K562 (cell line): ENCODE data around the gene SOX8. TPM values are rescaled to one million over a fixed set of nuclear protein-coding genes. Genes with fewer than 3 reads are reported as not detected.

Experiments used
- ARID2 ChIP-seq: fragments of 450-650 bp; IDR thresholded peaks from 2 replicates; pipeline ENCODE4 v1.6.1; 2017; ENCODE audit warnings: antibody characterized with exemption, mild to moderate bottlenecking
- MAZ ChIP-seq, 2 experiments: fragments of 450-650 bp in 1 of 2; sonication (generic) in 1 of 2; formaldehyde crosslinking; IDR thresholded peaks in 1 of 2; conservative IDR thresholded peaks in 1 of 2; 2 replicates each; pipeline versions ENCODE4 v1.4.0 to v1.5.0; 2020; ENCODE audit warnings: mild to moderate bottlenecking in 1 of 2, missing genetic modification reagents in 1 of 2
- PTBP1 ChIP-seq: fragments of 200-400 bp; formaldehyde crosslinking; IDR thresholded peaks from 2 replicates; pipeline ENCODE4 v1.6.1; 2017; ENCODE audit warnings: low read depth, low read length
- TRIM28 ChIP-seq: fragments of 450-650 bp; IDR thresholded peaks from 2 replicates; pipeline ENCODE4 v1.6.1; 2017
- polyA plus RNA-seq, 8 experiments: library from polyadenylated mRNA; depleted of rRNA in 4 of 8; stranded (reverse) in 5 of 8; unstranded in 3 of 8; fragments of >200 nt; fragmentation: Nextera tagmentation in 2 of 8; fragmentation: Illumina TruSeq in 1 of 8; extraction: Ambion mirVana in 2 of 8; extraction: Trizol in 1 of 8; gene quantifications; 2 replicates each; pipeline versions ENCODE4 v1.2.1 to v1.2.3, GENCODE V29; 2011 to 2014; ENCODE audit warnings: inconsistent platforms in 1 of 8, missing spikeins in 1 of 8
- total RNA-seq, 7 experiments: library from RNA; depleted of rRNA in 6 of 7; stranded (reverse); fragments of >200 nt in 6 of 7; fragmentation: Illumina TruSeq in 2 of 7; extraction: Trizol in 2 of 7; gene quantifications; 2 replicates each; pipeline versions ENCODE4 v1.2.1 to v1.2.3, GENCODE V29; 2011 to 2021; ENCODE audit warnings: low replicate concordance in 1 of 7
- TF ChIP-seq, protein P1 (sequence below): sonication (generic); formaldehyde crosslinking; IDR thresholded peaks from 2 replicates; pipeline ENCODE4 v1.8.0; 2022; ENCODE audit warnings: missing genetic modification reagents, mild to moderate bottlenecking, moderate library complexity, borderline replicate concordance
- TF ChIP-seq, protein P2 (sequence below): fragments of 250-450 bp; sonication (Bioruptor Pico); IDR thresholded peaks from 2 replicates; pipeline ENCODE4 v1.8.0; 2022; ENCODE audit warnings: inconsistent platforms
- TF ChIP-seq, protein P3 (sequence below): sonication (generic); formaldehyde crosslinking; IDR thresholded peaks from 2 replicates; pipeline ENCODE4 v1.8.1; 2023; ENCODE audit warnings: mild to moderate bottlenecking, missing genetic modification reagents
- TF ChIP-seq, protein P4 (sequence below), 2 experiments: fragments of 450-650 bp; IDR thresholded peaks; 2 replicates each; pipeline ENCODE4 v1.6.1; 2016

SOX8 gene
- total and polyA plus RNA-seq, 9 of the 15 experiments (the other 6 are each of a cell fraction or from before 2014, with no cell fraction given), result 0.07 to 0.15 (median 0.15) TPM; not detected in 6

DNA sequence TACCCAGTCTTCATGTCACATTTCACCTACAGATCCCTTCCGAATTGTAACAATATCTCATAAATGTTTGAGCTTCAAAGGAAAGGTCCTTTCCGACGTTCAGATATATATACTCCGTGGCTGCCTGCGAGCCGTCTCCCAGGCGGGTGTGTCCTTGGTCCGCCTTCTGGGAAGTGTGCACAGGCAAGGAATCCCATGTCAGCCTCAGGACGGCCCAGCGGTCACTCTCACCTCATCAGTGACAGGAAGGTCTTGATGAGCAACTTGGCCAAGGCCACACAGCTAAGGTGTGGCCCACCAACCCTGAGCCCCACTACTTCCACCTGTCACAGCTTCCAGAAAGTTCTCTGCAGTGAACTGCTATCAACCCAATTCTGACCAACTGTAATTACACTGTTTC, 15.1 kb upstream of the SOX8 start (continued):
- TF ChIP-seq, protein P1, sequence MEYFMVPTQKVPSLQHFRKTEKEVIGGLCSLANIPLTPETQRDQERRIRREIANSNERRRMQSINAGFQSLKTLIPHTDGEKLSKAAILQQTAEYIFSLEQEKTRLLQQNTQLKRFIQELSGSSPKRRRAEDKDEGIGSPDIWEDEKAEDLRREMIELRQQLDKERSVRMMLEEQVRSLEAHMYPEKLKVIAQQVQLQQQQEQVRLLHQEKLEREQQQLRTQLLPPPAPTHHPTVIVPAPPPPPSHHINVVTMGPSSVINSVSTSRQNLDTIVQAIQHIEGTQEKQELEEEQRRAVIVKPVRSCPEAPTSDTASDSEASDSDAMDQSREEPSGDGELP (CRISPR knock-in tag), result no peak
- TF ChIP-seq, protein P2, sequence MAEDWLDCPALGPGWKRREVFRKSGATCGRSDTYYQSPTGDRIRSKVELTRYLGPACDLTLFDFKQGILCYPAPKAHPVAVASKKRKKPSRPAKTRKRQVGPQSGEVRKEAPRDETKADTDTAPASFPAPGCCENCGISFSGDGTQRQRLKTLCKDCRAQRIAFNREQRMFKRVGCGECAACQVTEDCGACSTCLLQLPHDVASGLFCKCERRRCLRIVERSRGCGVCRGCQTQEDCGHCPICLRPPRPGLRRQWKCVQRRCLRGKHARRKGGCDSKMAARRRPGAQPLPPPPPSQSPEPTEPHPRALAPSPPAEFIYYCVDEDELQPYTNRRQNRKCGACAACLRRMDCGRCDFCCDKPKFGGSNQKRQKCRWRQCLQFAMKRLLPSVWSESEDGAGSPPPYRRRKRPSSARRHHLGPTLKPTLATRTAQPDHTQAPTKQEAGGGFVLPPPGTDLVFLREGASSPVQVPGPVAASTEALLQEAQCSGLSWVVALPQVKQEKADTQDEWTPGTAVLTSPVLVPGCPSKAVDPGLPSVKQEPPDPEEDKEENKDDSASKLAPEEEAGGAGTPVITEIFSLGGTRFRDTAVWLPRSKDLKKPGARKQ (CRISPR knock-in tag), result no peak
- TF ChIP-seq ARID2 (no peak), MAZ (CRISPR knock-in tag; conservative IDR thresholded peaks at IDR 0.05 in 1 of 2, IDR thresholded peaks at IDR 0.05 in 1 of 2) (no peak), TRIM28 (no peak), PTBP1 (no peak)
- TF ChIP-seq, protein P3, sequence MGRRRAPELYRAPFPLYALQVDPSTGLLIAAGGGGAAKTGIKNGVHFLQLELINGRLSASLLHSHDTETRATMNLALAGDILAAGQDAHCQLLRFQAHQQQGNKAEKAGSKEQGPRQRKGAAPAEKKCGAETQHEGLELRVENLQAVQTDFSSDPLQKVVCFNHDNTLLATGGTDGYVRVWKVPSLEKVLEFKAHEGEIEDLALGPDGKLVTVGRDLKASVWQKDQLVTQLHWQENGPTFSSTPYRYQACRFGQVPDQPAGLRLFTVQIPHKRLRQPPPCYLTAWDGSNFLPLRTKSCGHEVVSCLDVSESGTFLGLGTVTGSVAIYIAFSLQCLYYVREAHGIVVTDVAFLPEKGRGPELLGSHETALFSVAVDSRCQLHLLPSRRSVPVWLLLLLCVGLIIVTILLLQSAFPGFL, result no peak
- TF ChIP-seq, protein P4, sequence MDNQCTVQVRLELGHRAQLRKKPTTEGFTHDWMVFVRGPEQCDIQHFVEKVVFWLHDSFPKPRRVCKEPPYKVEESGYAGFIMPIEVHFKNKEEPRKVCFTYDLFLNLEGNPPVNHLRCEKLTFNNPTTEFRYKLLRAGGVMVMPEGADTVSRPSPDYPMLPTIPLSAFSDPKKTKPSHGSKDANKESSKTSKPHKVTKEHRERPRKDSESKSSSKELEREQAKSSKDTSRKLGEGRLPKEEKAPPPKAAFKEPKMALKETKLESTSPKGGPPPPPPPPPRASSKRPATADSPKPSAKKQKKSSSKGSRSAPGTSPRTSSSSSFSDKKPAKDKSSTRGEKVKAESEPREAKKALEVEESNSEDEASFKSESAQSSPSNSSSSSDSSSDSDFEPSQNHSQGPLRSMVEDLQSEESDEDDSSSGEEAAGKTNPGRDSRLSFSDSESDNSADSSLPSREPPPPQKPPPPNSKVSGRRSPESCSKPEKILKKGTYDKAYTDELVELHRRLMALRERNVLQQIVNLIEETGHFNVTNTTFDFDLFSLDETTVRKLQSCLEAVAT (IDR thresholded peaks at IDR 0.05), result no peak
